Activated T-helper 2 cell treated with anti-CD3 and anti-CD28 coated beads, Interferon-gamma antibody, Interleukin-2, Interleukin-4, amounts not matched to agents 10 μg/mL and 5 μg/mL and 100 μg/mL, durations not matched to agents 14 hours and 24 hours and 36 hours (primary cell): Measurements from ENCODE around the gene TBC1D9B. TPM values are rescaled to one million over a fixed set of nuclear protein-coding genes. Genes with fewer than 3 reads are reported as not detected.
A peak's percentile ranks its signal among the peaks of the same experiment; 100 is the strongest.

ENCODE experiments used
- DNase-seq: peaks from one replicate; pipeline ENCODE4 v3.0.0; 2021; ENCODE audit warnings: low spot score
- H3K27ac Mint-ChIP-seq: one replicate; pipeline ENCODE4 v1.8.0; 2021; ENCODE audit warnings: mixed read lengths
- H3K27me3 Mint-ChIP-seq: one replicate; pipeline ENCODE4 v1.8.0; 2021; ENCODE audit warnings: low read depth, mixed read lengths
- H3K36me3 Mint-ChIP-seq: one replicate; pipeline ENCODE4 v1.8.0; 2021; ENCODE audit warnings: low read depth, mixed read lengths
- H3K4me1 Mint-ChIP-seq: one replicate; pipeline ENCODE4 v1.8.0; 2021; ENCODE audit warnings: low read depth, mixed read lengths
- H3K4me3 Mint-ChIP-seq: one replicate; pipeline ENCODE4 v1.8.0; 2021; ENCODE audit warnings: low read depth, mild to moderate bottlenecking, moderate library complexity, mixed read lengths
- H3K9me3 Mint-ChIP-seq: one replicate; pipeline ENCODE4 v1.8.0; 2021; ENCODE audit warnings: mixed read lengths
- intact Hi-C: fragments of 100-400 bp; cut with micrococcal nuclease; formaldehyde crosslinking; loops from one replicate; pipeline ENCODE4 v1.15.1; 2023
- total RNA-seq: library from RNA; stranded (reverse); gene quantifications from 2 replicates; pipeline ENCODE4 v1.2.3, GENCODE V29; 2022

The TBC1D9B gene
- 124 and 125 TPM in 2 replicates for total RNA-seq

- H3K9me3 Mint-ChIP-seq = no peaks in the 10 kb centered on the region
- intact Hi-C loops = loop anchor here (2.0 to 10.0 kb wide), 5 partner anchors 105 to 233 kb away; partner anchors contain the start of gene RNF130
- H3K27ac Mint-ChIP-seq = peak within 1 kb of the TSS; percentile 88
- H3K36me3 Mint-ChIP-seq = peaks cover 21% of the 10 kb centered on the region
- DNase-seq = peak; percentile 67
- peak within 1 kb of the TSS; percentile 92 for H3K4me3 Mint-ChIP-seq
- peaks cover 10% of the 10 kb centered on the region for H3K4me1 Mint-ChIP-seq
- H3K27me3 Mint-ChIP-seq = no peaks in the 10 kb centered on the region
Observed at GRCh38 chr5:179907556-179908324, at the start of gene TBC1D9B. Gene TBC1D9B (minus strand): TSS chr5:179907897. CDS start chr5:179907821, 76 bp downstream.

- intact Hi-C loops = no loop called here
- Mint-ChIP-seq H3K27me3 (no peaks in the 10 kb centered on the region), H3K27ac (no peak overlapping the region)
Observed at GRCh38 chr5:179955630-179956029, 47.9 kb upstream of the TBC1D9B start.

GRCh38 chr5:179955062-179955461 is 47.4 kb upstream of the TBC1D9B start:
- H3K9me3 Mint-ChIP-seq = no peaks in the 10 kb centered on the region
- no peak overlapping the region for H3K27ac Mint-ChIP-seq
- no peaks in the 10 kb centered on the region for H3K36me3 Mint-ChIP-seq
- no peaks in the 10 kb centered on the region for H3K27me3 Mint-ChIP-seq
- intact Hi-C loops = no loop called here
- no peaks in the 10 kb centered on the region for H3K4me1 Mint-ChIP-seq
- H3K4me3 Mint-ChIP-seq = no peak overlapping the region
- no peak for DNase-seq

More at GRCh38 chr5:179955630-179956029, 47.9 kb upstream of the TBC1D9B start:
- DNase-seq = no peak
- no peaks in the 10 kb centered on the region for H3K4me1 Mint-ChIP-seq
- no peaks in the 10 kb centered on the region for H3K36me3 Mint-ChIP-seq
- no peak overlapping the region for H3K4me3 Mint-ChIP-seq
- H3K9me3 Mint-ChIP-seq = no peaks in the 10 kb centered on the region

GRCh38 chr5:179954434-179954833 is 46.7 kb upstream of the TBC1D9B start:
- intact Hi-C loops = no loop called here
- Mint-ChIP-seq H3K9me3 (no peaks in the 10 kb centered on the region), H3K4me1 (no peaks in the 10 kb centered on the region), H3K27ac (no peak overlapping the region), H3K27me3 (no peaks in the 10 kb centered on the region), H3K4me3 (no peak overlapping the region), H3K36me3 (no peaks in the 10 kb centered on the region)
- no peak for DNase-seq

- Mint-ChIP-seq H3K27ac (no peak overlapping the region), H3K9me3 (no peaks in the 10 kb centered on the region), H3K4me3 (no peak overlapping the region), H3K27me3 (no peaks in the 10 kb centered on the region), H3K4me1 (no peaks in the 10 kb centered on the region), H3K36me3 (no peaks in the 10 kb centered on the region)
- intact Hi-C loops = no loop called here
- no peak for DNase-seq
Observed at GRCh38 chr5:179953987-179954386, 46.3 kb upstream of the TBC1D9B start.

GRCh38 chr5:179936976-179937681 is 29.4 kb upstream of the TBC1D9B start:
- intact Hi-C loops = no loop called here
- H3K4me3 Mint-ChIP-seq = no peak overlapping the region
- no peak overlapping the region for H3K27ac Mint-ChIP-seq
- no peak for DNase-seq
- no peaks in the 10 kb centered on the region for H3K9me3 Mint-ChIP-seq
- peaks cover 11% of the 10 kb centered on the region for H3K27me3 Mint-ChIP-seq
- H3K36me3 Mint-ChIP-seq = no peaks in the 10 kb centered on the region
- no peaks in the 10 kb centered on the region for H3K4me1 Mint-ChIP-seq

GRCh38 chr5:179930788-179931473 is 23.2 kb upstream of the TBC1D9B start:
- Mint-ChIP-seq H3K36me3 (no peaks in the 10 kb centered on the region), H3K9me3 (no peaks in the 10 kb centered on the region), H3K4me1 (no peaks in the 10 kb centered on the region), H3K27ac (no peak overlapping the region), H3K4me3 (no peak overlapping the region), H3K27me3 (peaks cover 2% of the 10 kb centered on the region)
- intact Hi-C loops = no loop called here
- no peak for DNase-seq

- no peak overlapping the region for H3K27ac Mint-ChIP-seq
- no peak for DNase-seq
- H3K36me3 Mint-ChIP-seq = no peaks in the 10 kb centered on the region
- no peaks in the 10 kb centered on the region for H3K9me3 Mint-ChIP-seq
- intact Hi-C loops = no loop called here
- no peaks in the 10 kb centered on the region for H3K27me3 Mint-ChIP-seq
- H3K4me1 Mint-ChIP-seq = no peaks in the 10 kb centered on the region
- H3K4me3 Mint-ChIP-seq = no peak overlapping the region
Observed at GRCh38 chr5:179927824-179928223, 20.1 kb upstream of the TBC1D9B start.

GRCh38 chr5:179926657-179927056 is 19.0 kb upstream of the TBC1D9B start:
- Mint-ChIP-seq H3K27ac (no peak overlapping the region), H3K9me3 (no peaks in the 10 kb centered on the region), H3K4me3 (no peak overlapping the region)

GRCh38 chr5:179923436-179923835 is 15.7 kb upstream of the TBC1D9B start:
- intact Hi-C loops = no loop called here
- DNase-seq = no peak
- H3K9me3 Mint-ChIP-seq = no peaks in the 10 kb centered on the region

More at GRCh38 chr5:179926657-179927056, 19.0 kb upstream of the TBC1D9B start:
- Mint-ChIP-seq H3K27me3 (no peaks in the 10 kb centered on the region), H3K4me1 (no peaks in the 10 kb centered on the region), H3K36me3 (no peaks in the 10 kb centered on the region)
- intact Hi-C loops = no loop called here
- DNase-seq = no peak

GRCh38 chr5:179920175-179920574 is 12.5 kb upstream of the TBC1D9B start:
- no peaks in the 10 kb centered on the region for H3K27me3 Mint-ChIP-seq
- H3K9me3 Mint-ChIP-seq = no peaks in the 10 kb centered on the region
- H3K36me3 Mint-ChIP-seq = no peaks in the 10 kb centered on the region
- H3K27ac Mint-ChIP-seq = no peak overlapping the region
- no peaks in the 10 kb centered on the region for H3K4me1 Mint-ChIP-seq
- intact Hi-C loops = no loop called here
- no peak overlapping the region for H3K4me3 Mint-ChIP-seq
- no peak for DNase-seq

More at GRCh38 chr5:179923436-179923835, 15.7 kb upstream of the TBC1D9B start:
- Mint-ChIP-seq H3K27ac (no peak overlapping the region), H3K4me1 (no peaks in the 10 kb centered on the region), H3K4me3 (no peak overlapping the region), H3K36me3 (no peaks in the 10 kb centered on the region), H3K27me3 (no peaks in the 10 kb centered on the region)

- Mint-ChIP-seq H3K4me1 (no peaks in the 10 kb centered on the region), H3K27ac (no peak overlapping the region), H3K4me3 (no peak overlapping the region), H3K9me3 (no peaks in the 10 kb centered on the region), H3K27me3 (no peaks in the 10 kb centered on the region), H3K36me3 (no peaks in the 10 kb centered on the region)
- DNase-seq = no peak
- intact Hi-C loops = no loop called here
Observed at GRCh38 chr5:179919487-179920060, 11.9 kb upstream of the TBC1D9B start.
